Common myeloid progenitor, CD34-positive (primary cell): Measurements from ENCODE around the gene CHRNA1.
"Not testable (repeated sequence)": the region's sequence is repeated elsewhere in the genome, so short reads cannot be mapped to it uniquely, and the experiment has no call there.

Experiments
- CTCF ChIA-PET: fragments of 350-600 bp; sonication (Branson Sonifier 250); formaldehyde crosslinking; loops from one replicate; lab custom pipeline; 2021; ENCODE audit warnings: antibody characterized with exemption; lab: Charles Lee
- POLR2A ChIA-PET: fragments of 350-600 bp; sonication (Branson Sonifier 250); formaldehyde crosslinking; loops from one replicate; lab custom pipeline; 2021; ENCODE audit warnings: antibody characterized with exemption; lab: Charles Lee
- DNase-seq, 3 donors: peaks; one replicate each; pipeline versions ENCODE4 v3.0.0 to v3.0.0-alpha.2; 2013
- H3K27ac ChIP-seq, 2 experiments: 1 replicate in 1 of 2; 2 replicates in 1 of 2; pipeline ENCODE4 v1.7.0; 2013; ENCODE audit warnings: inconsistent platforms in 2 of 2, low read length in 2 of 2, mild to moderate bottlenecking in 2 of 2, low read depth in 1 of 2, moderate library complexity in 1 of 2; ENCODE audit not compliant: severe bottlenecking in 2 of 2, insufficient read depth in 1 of 2, poor library complexity in 1 of 2
- H3K27me3 ChIP-seq, 5 experiments: replicated peaks in 2 of 5; 1 replicate in 3 of 5; 2 replicates in 2 of 5; pipeline versions ENCODE4 v1.6.1 to v1.7.0; 2013; ENCODE audit warnings: low read length in 4 of 5, mild to moderate bottlenecking in 2 of 5, moderate library complexity in 2 of 5, inconsistent platforms in 1 of 5; ENCODE audit not compliant: insufficient read depth in 5 of 5, control insufficient read depth in 4 of 5
- H3K36me3 ChIP-seq, 4 experiments: 1 replicate in 2 of 4; 2 replicates in 2 of 4; pipeline versions ENCODE4 v1.6.1 to v1.7.0; 2013; ENCODE audit warnings: low read length in 3 of 4, control low read depth in 1 of 4, mild to moderate bottlenecking in 1 of 4; ENCODE audit not compliant: control insufficient read depth in 4 of 4, insufficient read depth in 4 of 4
- H3K4me1 ChIP-seq, 4 experiments: 1 replicate in 3 of 4; 2 replicates in 1 of 4; pipeline versions ENCODE4 v1.6.1 to v1.7.1; 2013; ENCODE audit warnings: low read length in 3 of 4, mild to moderate bottlenecking in 3 of 4, control low read depth in 1 of 4, inconsistent platforms in 1 of 4, moderate library complexity in 1 of 4; ENCODE audit not compliant: control insufficient read depth in 4 of 4, insufficient read depth in 4 of 4; ENCODE audit errors: control extremely low read depth in 1 of 4
- H3K4me3 ChIP-seq, 7 experiments: 1 replicate in 4 of 7; 2 replicates in 3 of 7; pipeline versions ENCODE4 v1.5.1 to v1.7.0; 2013; ENCODE audit warnings: mild to moderate bottlenecking in 7 of 7, low read length in 6 of 7, moderate library complexity in 6 of 7, inconsistent platforms in 2 of 7, low read depth in 2 of 7, control low read depth in 1 of 7; ENCODE audit not compliant: insufficient read depth in 4 of 7, control insufficient read depth in 1 of 7; ENCODE audit errors: extremely low read depth in 1 of 7
- H3K9me3 ChIP-seq, 5 experiments: 1 replicate in 4 of 5; 2 replicates in 1 of 5; pipeline versions ENCODE4 v1.6.1 to v1.7.1; 2013; ENCODE audit warnings: low read length in 4 of 5, mild to moderate bottlenecking in 2 of 5, inconsistent platforms in 1 of 5, low read depth in 1 of 5, moderate library complexity in 1 of 5; ENCODE audit not compliant: control insufficient read depth in 4 of 5, insufficient read depth in 2 of 5; ENCODE audit errors: control extremely low read depth in 1 of 5
- WGBS: methylation state at CpG from one replicate; pipeline ENCODE4 v1.1.5; 2013; ENCODE audit not compliant: insufficient coverage; 5-methylcytosine and 5-hydroxymethylcytosine counted together

CHRNA1 gene

GRCh38 chr2:174717916-174718315, 46.4 kb downstream of the CHRNA1 start:
- H3K4me1 ChIP-seq = peaks cover 0 to 10% (median under 1%) of the 10 kb centered on the region in 4 experiments
- H3K27ac ChIP-seq = no peak overlapping the region
- H3K9me3 ChIP-seq = peaks cover 0 to 12% (median 9%) of the 10 kb centered on the region in 5 experiments
- no CpG with 5 or more reads among the region's 3 CpGs for WGBS
- CTCF ChIA-PET = interaction anchor here (1.9 to 3.3 kb wide), 2 partner anchors 12 to 13 kb away, joined by 6 to 9 read pairs; no protein-coding TSS in a partner anchor
- POLR2A ChIA-PET = no interaction called here
- DNase-seq = no peak
- H3K27me3 ChIP-seq = peaks cover 0 to 84% (median 37%) of the 10 kb centered on the region in 5 experiments
- H3K36me3 ChIP-seq = peaks cover 0 to 3% (median 0%) of the 10 kb centered on the region in 4 experiments
- no peak overlapping the region for H3K4me3 ChIP-seq

- Histone ChIP-seq H3K4me3 (no peak overlapping the region), H3K27me3 (peaks cover 0 to 84% (median 38%) of the 10 kb centered on the region in 5 experiments), H3K4me1 (peaks cover 0 to 10% (median 0%) of the 10 kb centered on the region in 4 experiments), H3K36me3 (peaks cover 0 to 3% (median 0%) of the 10 kb centered on the region in 4 experiments), H3K27ac (no peak overlapping the region), H3K9me3 (peaks cover 0 to 12% (median 9%) of the 10 kb centered on the region in 5 experiments)
- DNase-seq = peak; percentile 38 to 83 (median 81)
- ChIA-PET CTCF (interaction anchor here (3.3 kb wide), 1 partner anchor 12 kb away, joined by 9 read pairs; no protein-coding TSS in a partner anchor), POLR2A (no interaction called here)
- 50% methylated on average over 6 of the region's 6 CpGs for WGBS
These were observed 47.0 kb downstream of the CHRNA1 start for GRCh38 chr2:174717273-174717672.

- CTCF ChIA-PET = interaction anchor here (3.3 kb wide), 1 partner anchor 12 kb away, joined by 9 read pairs; no protein-coding TSS in a partner anchor
These were observed 47.5 kb downstream of the CHRNA1 start for GRCh38 chr2:174716785-174717184.

GRCh38 chr2:174713686-174714085, 50.6 kb downstream of the CHRNA1 start:
- Histone ChIP-seq H3K27me3 (peaks cover 0 to 90% (median 35%) of the 10 kb centered on the region in 5 experiments), H3K36me3 (no peaks in the 10 kb centered on the region), H3K4me1 (peaks cover 0 to 10% (median 0%) of the 10 kb centered on the region in 4 experiments), H3K9me3 (peaks cover 0 to 12% (median 0%) of the 10 kb centered on the region in 5 experiments), H3K27ac (no peak overlapping the region), H3K4me3 (no peak overlapping the region)
- CTCF ChIA-PET = interaction anchor here (1.4 to 4.6 kb wide), 3 partner anchors 13 to 57 kb away, joined by 3 to 35 read pairs (median 7); no protein-coding TSS in a partner anchor
- POLR2A ChIA-PET = no interaction called here
- no CpG with 5 or more reads among the region's 2 CpGs for WGBS
- DNase-seq = no peak

More at GRCh38 chr2:174716785-174717184, 47.5 kb downstream of the CHRNA1 start:
- Histone ChIP-seq H3K27me3 (peaks cover 0 to 84% (median 37%) of the 10 kb centered on the region in 5 experiments), H3K4me1 (peaks cover 0 to 10% (median 0%) of the 10 kb centered on the region in 4 experiments), H3K9me3 (peaks cover 0 to 12% (median 9%) of the 10 kb centered on the region in 5 experiments), H3K4me3 (no peak overlapping the region), H3K27ac (no peak overlapping the region), H3K36me3 (peaks cover 0 to 3% (median 0%) of the 10 kb centered on the region in 4 experiments)
- POLR2A ChIA-PET = no interaction called here
- WGBS = 11% methylated on average over 3 of the region's 3 CpGs
- no peak for DNase-seq

GRCh38 chr2:174711206-174711605, 53.1 kb downstream of the CHRNA1 start:
- POLR2A ChIA-PET = no interaction called here
- WGBS = 98% methylated on average over 6 of the region's 6 CpGs
- Histone ChIP-seq H3K27ac (no peak overlapping the region), H3K4me1 (no peaks in the 10 kb centered on the region), H3K4me3 (no peak overlapping the region), H3K36me3 (no peaks in the 10 kb centered on the region), H3K9me3 (peaks cover 0 to 9% (median 0%) of the 10 kb centered on the region in 5 experiments), H3K27me3 (peaks cover 0 to 95% (median 44%) of the 10 kb centered on the region in 5 experiments)
- CTCF ChIA-PET = interaction anchor here (1.2 to 4.6 kb wide), 4 partner anchors 11 to 112 kb away, joined by 3 to 35 read pairs (median 4); no protein-coding TSS in a partner anchor
- DNase-seq = no peak

- H3K4me3 ChIP-seq, H3K4me1 ChIP-seq, H3K27ac ChIP-seq, DNase-seq, H3K36me3 ChIP-seq, POLR2A ChIA-PET, H3K9me3 ChIP-seq: not testable (repeated sequence)
- CTCF ChIA-PET = interaction anchor here (1.1 to 1.8 kb wide), 5 partner anchors 10 to 39 kb away, joined by 3 to 4 read pairs (median 3); no protein-coding TSS in a partner anchor
- H3K27me3 ChIP-seq = peaks cover 3 to 96% (median 46%) of the 10 kb centered on the region in 5 experiments
- whole genome bisulfite sequencing = 97% methylated on average over 32 of the region's 32 CpGs
These were observed 54.8 kb downstream of the CHRNA1 start for GRCh38 chr2:174709416-174710004.

GRCh38 chr2:174708713-174709112, 55.6 kb downstream of the CHRNA1 start:
- no peak overlapping the region for H3K4me3 ChIP-seq
- H3K36me3 ChIP-seq = no peaks in the 10 kb centered on the region
- H3K27ac ChIP-seq = no peak overlapping the region
- ChIA-PET CTCF (interaction anchor here (1.1 to 1.8 kb wide), 5 partner anchors 9 to 40 kb away, joined by 3 to 4 read pairs (median 3); no protein-coding TSS in a partner anchor), POLR2A (no interaction called here)
- peaks cover 0 to 9% (median 0%) of the 10 kb centered on the region in 5 experiments for H3K9me3 ChIP-seq
- no peaks in the 10 kb centered on the region for H3K4me1 ChIP-seq
- 57% methylated on average over 7 of the region's 9 CpGs for WGBS
- H3K27me3 ChIP-seq = peaks cover 4 to 95% (median 48%) of the 10 kb centered on the region in 5 experiments
- DNase-seq = no peak
